ENCODE data around the gene OR8A1.

DNA sequence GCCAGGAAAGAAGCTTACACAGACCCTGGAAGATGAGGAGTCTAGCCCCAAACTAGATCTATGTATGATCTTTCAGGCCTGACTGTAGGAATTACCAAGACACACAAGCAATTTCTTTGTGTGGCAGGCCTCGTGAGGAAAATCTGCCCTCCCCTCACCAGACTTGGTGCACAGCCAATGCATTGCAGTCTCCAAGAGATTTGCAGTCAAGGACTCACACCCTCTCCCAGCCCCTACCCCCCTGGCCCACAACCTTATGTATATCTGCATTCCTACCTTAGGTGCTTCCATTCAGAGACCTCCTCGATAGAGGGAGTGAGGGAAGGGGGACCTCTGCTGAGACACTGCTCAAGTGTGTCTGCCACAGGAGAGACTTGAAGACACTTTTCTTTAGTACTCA, 36.2 kb upstream of the OR8A1 start:
- no peak for TF ChIP-seq POLR2A (IDR thresholded peaks at IDR 0.05)
- TF ChIP-seq, protein P1, sequence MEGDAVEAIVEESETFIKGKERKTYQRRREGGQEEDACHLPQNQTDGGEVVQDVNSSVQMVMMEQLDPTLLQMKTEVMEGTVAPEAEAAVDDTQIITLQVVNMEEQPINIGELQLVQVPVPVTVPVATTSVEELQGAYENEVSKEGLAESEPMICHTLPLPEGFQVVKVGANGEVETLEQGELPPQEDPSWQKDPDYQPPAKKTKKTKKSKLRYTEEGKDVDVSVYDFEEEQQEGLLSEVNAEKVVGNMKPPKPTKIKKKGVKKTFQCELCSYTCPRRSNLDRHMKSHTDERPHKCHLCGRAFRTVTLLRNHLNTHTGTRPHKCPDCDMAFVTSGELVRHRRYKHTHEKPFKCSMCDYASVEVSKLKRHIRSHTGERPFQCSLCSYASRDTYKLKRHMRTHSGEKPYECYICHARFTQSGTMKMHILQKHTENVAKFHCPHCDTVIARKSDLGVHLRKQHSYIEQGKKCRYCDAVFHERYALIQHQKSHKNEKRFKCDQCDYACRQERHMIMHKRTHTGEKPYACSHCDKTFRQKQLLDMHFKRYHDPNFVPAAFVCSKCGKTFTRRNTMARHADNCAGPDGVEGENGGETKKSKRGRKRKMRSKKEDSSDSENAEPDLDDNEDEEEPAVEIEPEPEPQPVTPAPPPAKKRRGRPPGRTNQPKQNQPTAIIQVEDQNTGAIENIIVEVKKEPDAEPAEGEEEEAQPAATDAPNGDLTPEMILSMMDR (IDR thresholded peaks at IDR 0.05) = no peak
